HFFc6 (cell line): ENCODE measurements around the gene NFS1. TPM values are rescaled to one million over a fixed set of nuclear protein-coding genes. Genes with fewer than 3 reads are reported as not detected.
"Not testable (repeated sequence)": the region's sequence is repeated elsewhere in the genome, so short reads cannot be mapped to it uniquely, and the experiment has no call there.

Experiments used
- DNase-seq: peaks from one replicate; pipeline ENCODE4 v3.0.0-alpha.2; 2018
- H3K27ac Mint-ChIP-seq: 2 replicates; pipeline ENCODE4 v1.8.0; 2020; ENCODE audit warnings: mild to moderate bottlenecking, mixed read lengths
- H3K27me3 Mint-ChIP-seq: 2 replicates; pipeline ENCODE4 v1.8.0; 2021; ENCODE audit warnings: mild to moderate bottlenecking, moderate library complexity, mixed read lengths; ENCODE audit not compliant: insufficient read depth
- H3K36me3 Mint-ChIP-seq: 2 replicates; pipeline ENCODE4 v1.8.0; 2021; ENCODE audit warnings: low read depth, mixed read lengths
- H3K4me1 Mint-ChIP-seq: 2 replicates; pipeline ENCODE4 v1.8.0; 2020; ENCODE audit warnings: low read depth, mixed read lengths
- H3K4me3 Mint-ChIP-seq: 2 replicates; pipeline ENCODE4 v1.8.0; 2020; ENCODE audit warnings: mild to moderate bottlenecking, moderate library complexity, mixed read lengths
- H3K9me3 Mint-ChIP-seq: 2 replicates; pipeline ENCODE4 v1.8.0; 2020; ENCODE audit warnings: mild to moderate bottlenecking, mixed read lengths
- total RNA-seq, 6 experiments: library from RNA; stranded (reverse); fragmentation: NEBNext Ultra II Directional; extraction: Animal tissue kit (Norgen Biotek cat#: 25700); gene quantifications; 2 replicates in 1 of 6; 3 replicates in 5 of 6; pipeline ENCODE4 v1.2.3, GENCODE V29; 2021
- TF ChIP-seq, protein P1 (sequence below): fragments of 200-600 bp; sonication (generic); IDR thresholded peaks from 2 replicates; pipeline ENCODE4 v1.5.0; 2021; ENCODE audit warnings: antibody characterized with exemption, mild to moderate bottlenecking

Gene NFS1
- total RNA-seq, 6 experiments from 2014 or later = 28.6 to 40.6 (median 34.6) TPM

- Mint-ChIP-seq H3K4me3 (no peak overlapping the region), H3K27me3 (peaks cover 13% of the 10 kb centered on the region), H3K36me3 (peaks cover 49% of the 10 kb centered on the region), H3K9me3 (no peaks in the 10 kb centered on the region), H3K4me1 (peaks cover 32% of the 10 kb centered on the region), H3K27ac (peak overlapping the region; percentile 69; the same call in 1 of the 2 replicates)
- TF ChIP-seq, protein P1, sequence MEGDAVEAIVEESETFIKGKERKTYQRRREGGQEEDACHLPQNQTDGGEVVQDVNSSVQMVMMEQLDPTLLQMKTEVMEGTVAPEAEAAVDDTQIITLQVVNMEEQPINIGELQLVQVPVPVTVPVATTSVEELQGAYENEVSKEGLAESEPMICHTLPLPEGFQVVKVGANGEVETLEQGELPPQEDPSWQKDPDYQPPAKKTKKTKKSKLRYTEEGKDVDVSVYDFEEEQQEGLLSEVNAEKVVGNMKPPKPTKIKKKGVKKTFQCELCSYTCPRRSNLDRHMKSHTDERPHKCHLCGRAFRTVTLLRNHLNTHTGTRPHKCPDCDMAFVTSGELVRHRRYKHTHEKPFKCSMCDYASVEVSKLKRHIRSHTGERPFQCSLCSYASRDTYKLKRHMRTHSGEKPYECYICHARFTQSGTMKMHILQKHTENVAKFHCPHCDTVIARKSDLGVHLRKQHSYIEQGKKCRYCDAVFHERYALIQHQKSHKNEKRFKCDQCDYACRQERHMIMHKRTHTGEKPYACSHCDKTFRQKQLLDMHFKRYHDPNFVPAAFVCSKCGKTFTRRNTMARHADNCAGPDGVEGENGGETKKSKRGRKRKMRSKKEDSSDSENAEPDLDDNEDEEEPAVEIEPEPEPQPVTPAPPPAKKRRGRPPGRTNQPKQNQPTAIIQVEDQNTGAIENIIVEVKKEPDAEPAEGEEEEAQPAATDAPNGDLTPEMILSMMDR = no peak
- DNase-seq = no peak
These were observed 20.6 kb upstream of the NFS1 start for GRCh38 chr20:35719717-35720116.

- Mint-ChIP-seq H3K27me3 (peaks cover 10% of the 10 kb centered on the region), H3K36me3 (peaks cover 49% of the 10 kb centered on the region), H3K9me3 (no peaks in the 10 kb centered on the region), H3K27ac (peak overlapping the region; percentile 69), H3K4me1 (peaks cover 32% of the 10 kb centered on the region), H3K4me3 (peak overlapping the region; percentile 15; the same call in 1 of the 2 replicates)
- DNase-seq = no peak
- TF ChIP-seq, protein P1 = no peak
These were observed 20.0 kb upstream of the NFS1 start for GRCh38 chr20:35718972-35719635.

DNA sequence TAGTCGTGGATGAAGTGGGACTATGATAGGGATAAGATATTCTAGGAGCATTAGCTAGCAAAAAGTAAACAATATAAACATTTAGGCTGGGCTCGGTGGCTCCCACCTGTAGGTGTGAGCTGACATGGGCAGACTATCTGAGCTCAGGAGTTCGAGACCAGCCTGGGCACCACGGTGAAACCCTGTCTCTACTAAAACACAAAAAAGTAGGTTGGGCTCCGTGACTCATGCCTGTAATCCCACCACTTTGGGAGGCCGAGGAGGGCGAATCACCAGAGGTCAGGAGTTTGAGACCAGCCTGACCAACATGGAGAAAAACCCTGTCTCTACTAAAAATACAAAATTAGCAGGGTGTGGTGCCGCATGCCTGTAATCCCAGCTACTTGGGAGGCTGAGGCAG lies 19.2 kb upstream of the NFS1 start:
- H3K27ac Mint-ChIP-seq = peak overlapping the region; percentile 79

DNA sequence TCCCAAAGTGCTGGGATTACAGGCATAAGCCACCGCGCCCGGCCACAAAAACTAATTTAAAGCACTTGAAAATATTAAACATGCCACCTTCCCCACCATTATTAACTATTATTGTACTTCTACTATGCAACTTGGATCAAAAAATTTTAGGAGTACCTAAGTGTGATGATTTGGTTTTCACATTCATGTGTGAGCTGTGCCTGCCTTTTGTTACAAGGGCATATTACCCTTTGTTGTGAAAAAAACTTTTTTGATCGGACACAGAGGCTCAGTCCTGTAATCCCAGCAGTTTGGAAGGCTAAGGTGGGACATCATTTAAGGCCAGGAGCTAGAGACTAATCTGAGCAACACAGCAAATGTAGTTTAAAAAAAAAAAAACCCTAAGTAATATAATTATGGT lies 17.2 kb upstream of the NFS1 start:
- no peak overlapping the region; the same call in 1 of the 2 replicates for H3K27ac Mint-ChIP-seq
- no peaks in the 10 kb centered on the region for H3K9me3 Mint-ChIP-seq
- H3K36me3 Mint-ChIP-seq = peaks cover 58% of the 10 kb centered on the region
- peaks cover 13% of the 10 kb centered on the region for H3K27me3 Mint-ChIP-seq
- TF ChIP-seq, protein P1 = no peak
- H3K4me1 Mint-ChIP-seq = peaks cover 37% of the 10 kb centered on the region
- DNase-seq = no peak
- H3K4me3 Mint-ChIP-seq = no peak overlapping the region

More for the DNA sequence above, 19.2 kb upstream of the NFS1 start:
- DNase-seq = peak; percentile 51
- H3K4me3 Mint-ChIP-seq = peak overlapping the region; percentile 30; the same call in 1 of the 2 replicates
- H3K9me3 Mint-ChIP-seq, H3K27me3 Mint-ChIP-seq: not testable (repeated sequence)
- peaks cover 52% of the 10 kb centered on the region for H3K36me3 Mint-ChIP-seq
- H3K4me1 Mint-ChIP-seq = peaks cover 32% of the 10 kb centered on the region

DNA sequence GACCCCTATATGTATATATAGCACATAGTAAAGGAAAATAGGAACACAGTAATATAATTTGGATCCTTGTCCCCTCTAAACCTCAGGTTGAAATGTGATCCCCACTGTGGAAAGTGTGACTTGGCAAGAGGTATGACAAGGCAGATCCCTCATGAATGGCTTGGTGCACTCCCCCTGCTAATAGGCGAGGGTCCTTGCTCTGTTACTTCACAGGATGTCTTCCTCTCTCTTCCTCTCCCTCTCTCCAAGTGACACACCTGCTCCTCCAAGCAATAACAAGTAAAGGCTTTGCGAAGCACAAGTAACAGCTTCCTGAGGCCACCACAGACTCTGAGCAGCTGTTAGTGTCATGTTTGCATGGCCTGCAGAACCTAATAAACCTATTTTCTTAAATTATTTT lies 16.5 kb upstream of the NFS1 start:
- Mint-ChIP-seq H3K27me3 (peaks cover 10% of the 10 kb centered on the region), H3K36me3 (peaks cover 61% of the 10 kb centered on the region), H3K9me3 (no peaks in the 10 kb centered on the region), H3K27ac (peak overlapping the region; percentile 62; the same call in 1 of the 2 replicates), H3K4me1 (peaks cover 40% of the 10 kb centered on the region), H3K4me3 (peak overlapping the region; percentile 39; the same call in 1 of the 2 replicates)
- TF ChIP-seq, protein P1 = no peak
- no peak for DNase-seq

DNA sequence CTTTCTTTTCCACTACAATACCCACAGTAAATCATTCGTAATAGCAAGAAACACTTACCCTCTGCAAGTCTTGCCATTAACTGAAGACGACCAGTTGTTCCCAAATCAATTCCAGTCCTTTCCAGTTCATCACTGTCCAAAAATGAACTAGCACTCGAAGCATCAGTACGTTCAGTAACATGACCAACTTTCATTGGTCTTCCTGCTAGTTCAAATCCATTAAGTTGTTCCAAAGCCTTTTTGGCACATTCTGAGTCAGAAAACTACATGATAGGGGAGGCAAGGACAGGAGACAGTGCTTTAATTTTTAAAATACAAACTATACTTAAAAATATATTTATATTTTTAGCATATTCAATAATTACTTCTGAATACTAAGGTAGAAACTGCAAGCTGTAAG lies 15.0 kb upstream of the NFS1 start:
- Mint-ChIP-seq H3K4me3 (no peak overlapping the region), H3K27me3 (peaks cover 7% of the 10 kb centered on the region), H3K27ac (peak overlapping the region; percentile 6; the same call in 1 of the 2 replicates), H3K4me1 (peaks cover 37% of the 10 kb centered on the region), H3K9me3 (no peaks in the 10 kb centered on the region), H3K36me3 (peaks cover 57% of the 10 kb centered on the region)
- TF ChIP-seq, protein P1 = no peak
- DNase-seq = no peak

- not testable (repeated sequence) for H3K27me3 Mint-ChIP-seq, DNase-seq, H3K9me3 Mint-ChIP-seq, H3K4me3 Mint-ChIP-seq
- Mint-ChIP-seq H3K36me3 (peaks cover 60% of the 10 kb centered on the region), H3K27ac (peak overlapping the region; percentile 33; the same call in 1 of the 2 replicates), H3K4me1 (peaks cover 36% of the 10 kb centered on the region)
These were observed 14.0 kb upstream of the NFS1 start for GRCh38 chr20:35713120-35713519.
